Uterus (tissue), 2 donors: ENCODE measurements around the gene CD302.

Experiments used
- POLR2A ChIP-seq, 2 donors: fragments of 450-650 bp; IDR thresholded peaks; one replicate each; pipeline ENCODE4 v1.6.1; 2016; ENCODE audit warnings: antibody characterized with exemption in 2 of 2, mild to moderate bottlenecking in 1 of 2, moderate library complexity in 1 of 2
- TF ChIP-seq, protein P1 (sequence below), 4 experiments: fragments of 200-600 bp in 2 of 4; fragments of 450-650 bp in 2 of 4; sonication (generic) in 2 of 4; IDR thresholded peaks; one replicate each; pipeline ENCODE4 v1.5.1; 2016 to 2019; ENCODE audit warnings: antibody characterized with exemption in 4 of 4, mild to moderate bottlenecking in 2 of 4, moderate library complexity in 1 of 4

DNA sequence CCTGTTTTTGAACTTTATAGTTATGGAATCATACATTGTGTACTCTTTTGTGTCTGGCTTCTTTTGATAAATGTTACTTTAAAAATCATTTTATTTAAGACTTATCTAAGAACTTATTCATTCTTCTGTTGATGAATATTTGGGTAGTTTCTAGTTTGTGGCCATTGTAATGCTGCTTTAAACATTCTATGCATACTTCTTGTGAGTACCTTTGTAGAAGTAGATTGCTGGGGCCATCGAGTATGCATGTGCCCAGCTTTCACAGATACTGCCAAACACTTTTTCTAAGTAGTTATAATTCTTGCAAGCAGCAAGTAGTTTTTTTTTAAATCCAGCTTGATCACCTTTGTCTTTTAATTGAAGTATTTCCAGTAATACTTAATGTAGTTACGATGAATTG lies 11.1 kb downstream of the CD302 start:
- TF ChIP-seq, protein P1, sequence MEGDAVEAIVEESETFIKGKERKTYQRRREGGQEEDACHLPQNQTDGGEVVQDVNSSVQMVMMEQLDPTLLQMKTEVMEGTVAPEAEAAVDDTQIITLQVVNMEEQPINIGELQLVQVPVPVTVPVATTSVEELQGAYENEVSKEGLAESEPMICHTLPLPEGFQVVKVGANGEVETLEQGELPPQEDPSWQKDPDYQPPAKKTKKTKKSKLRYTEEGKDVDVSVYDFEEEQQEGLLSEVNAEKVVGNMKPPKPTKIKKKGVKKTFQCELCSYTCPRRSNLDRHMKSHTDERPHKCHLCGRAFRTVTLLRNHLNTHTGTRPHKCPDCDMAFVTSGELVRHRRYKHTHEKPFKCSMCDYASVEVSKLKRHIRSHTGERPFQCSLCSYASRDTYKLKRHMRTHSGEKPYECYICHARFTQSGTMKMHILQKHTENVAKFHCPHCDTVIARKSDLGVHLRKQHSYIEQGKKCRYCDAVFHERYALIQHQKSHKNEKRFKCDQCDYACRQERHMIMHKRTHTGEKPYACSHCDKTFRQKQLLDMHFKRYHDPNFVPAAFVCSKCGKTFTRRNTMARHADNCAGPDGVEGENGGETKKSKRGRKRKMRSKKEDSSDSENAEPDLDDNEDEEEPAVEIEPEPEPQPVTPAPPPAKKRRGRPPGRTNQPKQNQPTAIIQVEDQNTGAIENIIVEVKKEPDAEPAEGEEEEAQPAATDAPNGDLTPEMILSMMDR (IDR thresholded peaks at IDR 0.05), result no peak
- no peak for TF ChIP-seq POLR2A (IDR thresholded peaks at IDR 0.05)
